GM12892 (cell line): Measurements from ENCODE around the gene ALG13.

Experiments
- POLR2A ChIP-seq: IDR thresholded peaks from 2 replicates; pipeline ENCODE4 v1.6.1; 2011; ENCODE audit warnings: low read depth, low read length, control low read depth
- POLR2AphosphoS5 ChIP-seq: IDR thresholded peaks from 2 replicates; pipeline ENCODE4 v1.6.1; 2011; ENCODE audit warnings: low read depth, low read length, control low read depth

DNA sequence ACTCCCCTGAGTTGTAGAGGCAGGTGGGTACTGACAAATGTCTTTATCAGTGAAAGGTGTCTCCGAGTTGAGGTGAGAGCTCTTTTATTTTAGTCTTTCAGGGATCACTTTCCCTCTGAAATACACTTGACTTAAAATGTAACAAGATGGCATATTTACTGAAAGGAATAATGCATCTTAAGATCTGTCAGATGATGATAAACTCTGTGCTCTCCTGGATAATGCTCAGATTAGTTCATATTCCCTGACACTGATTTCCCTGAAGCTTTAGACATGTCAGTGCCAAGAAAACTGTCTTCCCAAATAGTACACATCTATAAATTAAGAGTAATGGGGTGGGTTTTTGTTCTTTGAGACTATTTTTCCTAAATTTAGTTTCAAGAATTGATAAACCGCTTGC lies 75.5 kb downstream of the ALG13 start:
- TF ChIP-seq POLR2AphosphoS5, result no peak
- TF ChIP-seq POLR2A, result no peak
